GM10248 (cell line): ENCODE data around the gene MCMBP.
"Not testable (repeated sequence)": the region's sequence is repeated elsewhere in the genome, so short reads cannot be mapped to it uniquely, and the experiment has no call there.

ENCODE experiments used
- CTCF ChIA-PET: fragments of 300-600 bp; sonication (Branson Sonifier 250); formaldehyde crosslinking; extraction: SDS; loops from one replicate; lab custom pipeline; 2021; ENCODE audit warnings: antibody characterized with exemption; lab: Yijun Ruan, JAX
- POLR2A ChIA-PET: fragments of 350-650 bp; sonication (Branson Sonifier 250); formaldehyde crosslinking; extraction: SDS; loops from one replicate; lab custom pipeline; 2020; ENCODE audit warnings: antibody characterized with exemption; lab: Yijun Ruan, JAX
- DNase-seq: peaks from one replicate; pipeline ENCODE4 v3.0.0; 2012; ENCODE audit errors: extremely low spot score
- CTCF ChIP-seq: IDR thresholded peaks from 2 replicates; pipeline ENCODE4 v1.5.1; 2012; ENCODE audit warnings: mild to moderate bottlenecking, low read depth; ENCODE audit errors: extremely low read depth, missing control alignments, control extremely low read depth

Gene MCMBP

GRCh38 chr10:119872610-119872859 is at the start of gene MCMBP:
TSS of gene MCMBP (minus strand) at chr10:119872843. CDS start at chr10:119872584, 259 bp downstream.
- ChIA-PET POLR2A (interaction anchor here (0.5 to 2.9 kb wide), 7 partner anchors 19 to 819 kb away, joined by 3 to 15 read pairs (median 4); partner anchors contain the start of genes SEC23IP and TIAL1), CTCF (interaction anchor here (1.1 to 5.9 kb wide), 7 partner anchors 11 to 185 kb away, joined by 3 to 74 read pairs (median 4); no protein-coding TSS in a partner anchor)
- no peak for TF ChIP-seq CTCF
- DNase-seq = no peak

GRCh38 chr10:119919826-119920225 is 47.2 kb upstream of the MCMBP start:
- ChIA-PET CTCF (interaction anchor here (1.5 to 2.7 kb wide), 3 partner anchors 9 to 169 kb away, joined by 3 to 9 read pairs (median 5); no protein-coding TSS in a partner anchor), POLR2A (no interaction called here)
- no peak for TF ChIP-seq CTCF
- peak; percentile 20 for DNase-seq

GRCh38 chr10:119919271-119919670 is 46.6 kb upstream of the MCMBP start:
- ChIA-PET POLR2A (no interaction called here), CTCF (interaction anchor here (0.8 to 1.8 kb wide), 3 partner anchors 9 to 232 kb away, joined by 3 to 5 read pairs (median 4); no protein-coding TSS in a partner anchor)
- no peak for DNase-seq
- TF ChIP-seq CTCF = no peak

GRCh38 chr10:119917777-119918176 is 45.1 kb upstream of the MCMBP start:
- POLR2A ChIA-PET = no interaction called here
- CTCF ChIA-PET = no interaction called here
- no peak for DNase-seq

GRCh38 chr10:119910689-119911088 is 38.0 kb upstream of the MCMBP start:
- ChIA-PET CTCF (interaction anchor here (1.5 to 2.2 kb wide), 4 partner anchors 10 to 25 kb away, joined by 3 to 8 read pairs (median 4); no protein-coding TSS in a partner anchor), POLR2A (no interaction called here)
- no peak for TF ChIP-seq CTCF
- DNase-seq = no peak

More at GRCh38 chr10:119917777-119918176, 45.1 kb upstream of the MCMBP start:
- TF ChIP-seq CTCF = no peak

- POLR2A ChIA-PET = no interaction called here
- CTCF ChIA-PET = no interaction called here
Measured at GRCh38 chr10:119908166-119908565, 35.5 kb upstream of the MCMBP start.

GRCh38 chr10:119907695-119908094 is 35.1 kb upstream of the MCMBP start:
- POLR2A ChIA-PET, CTCF ChIA-PET, DNase-seq: not testable (repeated sequence)

More at GRCh38 chr10:119908166-119908565, 35.5 kb upstream of the MCMBP start:
- DNase-seq = no peak
- TF ChIP-seq CTCF = no peak
